Vagina (tissue), 2 donors: ENCODE measurements around the gene SLC9C2. TPM values are rescaled to one million over a fixed set of nuclear protein-coding genes. Genes with fewer than 3 reads are reported as not detected.

Source experiments
- DNase-seq, 2 donors: peaks; one replicate each; pipeline ENCODE4 v3.0.0-alpha.2; 2017; ENCODE audit errors: extremely low spot score in 2 of 2
- H3K27ac ChIP-seq: fragments of 200-600 bp; sonication (generic); one replicate; pipeline ENCODE4 v1.5.1; 2019
- H3K27me3 ChIP-seq: fragments of 200-600 bp; sonication (generic); one replicate; pipeline ENCODE4 v1.5.1; 2019
- H3K36me3 ChIP-seq, 2 donors: fragments of 200-600 bp; sonication (generic); one replicate each; pipeline ENCODE4 v1.5.1; 2017 to 2019
- H3K4me1 ChIP-seq: fragments of 200-600 bp; sonication (generic); one replicate; pipeline ENCODE4 v1.5.1; 2019
- H3K4me3 ChIP-seq, 2 donors: fragments of 200-600 bp; sonication (generic); 1 replicate in 1 of 2; 2 replicates in 1 of 2; pipeline ENCODE4 v1.5.1; 2016 to 2019
- H3K9me3 ChIP-seq: fragments of 200-600 bp; sonication (generic); one replicate; pipeline ENCODE4 v1.5.1; 2019
- CTCF ChIP-seq, 3 experiments: fragments of 450-650 bp in 2 of 3; fragments of 200-600 bp in 1 of 3; sonication (generic) in 1 of 3; IDR thresholded peaks; one replicate each; pipeline ENCODE4 v1.5.1; 2017 to 2019; ENCODE audit warnings: antibody characterized with exemption in 3 of 3, mild to moderate bottlenecking in 2 of 3, moderate library complexity in 2 of 3
- POLR2A ChIP-seq, 2 donors: fragments of 450-650 bp; IDR thresholded peaks; one replicate each; pipeline ENCODE4 v1.6.1; 2017; ENCODE audit warnings: antibody characterized with exemption in 2 of 2, mild to moderate bottlenecking in 2 of 2, moderate library complexity in 2 of 2
- POLR2AphosphoS5 ChIP-seq, 2 donors: sonication (generic); formaldehyde crosslinking; IDR thresholded peaks; one replicate each; pipeline ENCODE4 v1.9.0; 2017; ENCODE audit warnings: antibody characterized with exemption in 2 of 2, mild to moderate bottlenecking in 2 of 2, low read depth in 1 of 2; ENCODE audit not compliant: insufficient read depth in 1 of 2
- intact Hi-C: fragments of 100-400 bp; cut with DNase I; formaldehyde crosslinking; loops from one replicate; pipeline ENCODE4 v1.15.1; 2023
- total RNA-seq: library from RNA; depleted of rRNA; stranded (reverse); fragments of >200 nt; gene quantifications from one replicate; pipeline ENCODE4 v1.2.3, GENCODE V29; 2016

Gene SLC9C2
- total RNA-seq, 1 donor from 2014 or later, result not detected

- TF ChIP-seq CTCF (IDR thresholded peaks at IDR 0.05) (no peak), POLR2AphosphoS5 (IDR thresholded peaks at IDR 0.05; ENCODE audit: insufficient read depth in 1 of 2, low read depth in 1 of 2) (no peak), POLR2A (IDR thresholded peaks at IDR 0.05) (no peak)
- peaks cover 5% of the 10 kb centered on the region for H3K4me1 ChIP-seq
- intact Hi-C loops, result no loop called here
- no peaks in the 10 kb centered on the region for H3K9me3 ChIP-seq
- no peak overlapping the region for H3K4me3 ChIP-seq
- no peaks in the 10 kb centered on the region for H3K36me3 ChIP-seq
- peak overlapping the region; percentile 7 for H3K27ac ChIP-seq
- no peaks in the 10 kb centered on the region for H3K27me3 ChIP-seq
- DNase-seq, result no peak
Observed at GRCh38 chr1:173504268-173504667, 98.6 kb downstream of the SLC9C2 start.

- DNase-seq, result no peak
- no peak overlapping the region for H3K27ac ChIP-seq
Observed at GRCh38 chr1:173503391-173503790, 99.5 kb downstream of the SLC9C2 start.

GRCh38 chr1:173502104-173502503 lies 100.8 kb downstream of the SLC9C2 start:
- TF ChIP-seq CTCF (IDR thresholded peaks at IDR 0.05) (no peak), POLR2A (IDR thresholded peaks at IDR 0.05) (no peak), POLR2AphosphoS5 (IDR thresholded peaks at IDR 0.05; ENCODE audit: insufficient read depth in 1 of 2, low read depth in 1 of 2) (no peak)
- no peak overlapping the region for H3K4me3 ChIP-seq
- DNase-seq, result no peak
- no peak overlapping the region for H3K27ac ChIP-seq
- no peaks in the 10 kb centered on the region for H3K27me3 ChIP-seq
- no peaks in the 10 kb centered on the region for H3K9me3 ChIP-seq
- no peaks in the 10 kb centered on the region for H3K4me1 ChIP-seq
- no peaks in the 10 kb centered on the region for H3K36me3 ChIP-seq
- intact Hi-C loops, result no loop called here

More at GRCh38 chr1:173503391-173503790, 99.5 kb downstream of the SLC9C2 start:
- Histone ChIP-seq H3K36me3 (no peaks in the 10 kb centered on the region), H3K4me1 (peaks cover 5% of the 10 kb centered on the region), H3K27me3 (no peaks in the 10 kb centered on the region), H3K4me3 (no peak overlapping the region), H3K9me3 (no peaks in the 10 kb centered on the region)
- TF ChIP-seq POLR2A (IDR thresholded peaks at IDR 0.05) (no peak), CTCF (IDR thresholded peaks at IDR 0.05) (no peak), POLR2AphosphoS5 (IDR thresholded peaks at IDR 0.05; ENCODE audit: insufficient read depth in 1 of 2, low read depth in 1 of 2) (no peak)
- intact Hi-C loops, result no loop called here

GRCh38 chr1:173499729-173500128 lies 103.1 kb downstream of the SLC9C2 start:
- intact Hi-C loops, result no loop called here

More at GRCh38 chr1:173499729-173500128, 103.1 kb downstream of the SLC9C2 start:
- H3K4me3 ChIP-seq, result no peak overlapping the region
- H3K9me3 ChIP-seq, result no peaks in the 10 kb centered on the region
- H3K36me3 ChIP-seq, result no peaks in the 10 kb centered on the region
- H3K27ac ChIP-seq, result no peak overlapping the region
- DNase-seq, result no peak
- no peaks in the 10 kb centered on the region for H3K4me1 ChIP-seq
- no peaks in the 10 kb centered on the region for H3K27me3 ChIP-seq
- no peak for TF ChIP-seq POLR2AphosphoS5 (IDR thresholded peaks at IDR 0.05; ENCODE audit: insufficient read depth in 1 of 2, low read depth in 1 of 2)
- no peak for TF ChIP-seq POLR2A (IDR thresholded peaks at IDR 0.05)
- TF ChIP-seq CTCF (IDR thresholded peaks at IDR 0.05), result no peak
